LNCAP (cell line): Measurements from ENCODE around the gene NFIX.

Experiments
- TF ChIP-seq, protein P1 (sequence below): fragments of 450-650 bp; IDR thresholded peaks from 2 replicates; pipeline ENCODE4 v1.5.1; 2017; ENCODE audit warnings: mild to moderate bottlenecking

The NFIX gene

DNA sequence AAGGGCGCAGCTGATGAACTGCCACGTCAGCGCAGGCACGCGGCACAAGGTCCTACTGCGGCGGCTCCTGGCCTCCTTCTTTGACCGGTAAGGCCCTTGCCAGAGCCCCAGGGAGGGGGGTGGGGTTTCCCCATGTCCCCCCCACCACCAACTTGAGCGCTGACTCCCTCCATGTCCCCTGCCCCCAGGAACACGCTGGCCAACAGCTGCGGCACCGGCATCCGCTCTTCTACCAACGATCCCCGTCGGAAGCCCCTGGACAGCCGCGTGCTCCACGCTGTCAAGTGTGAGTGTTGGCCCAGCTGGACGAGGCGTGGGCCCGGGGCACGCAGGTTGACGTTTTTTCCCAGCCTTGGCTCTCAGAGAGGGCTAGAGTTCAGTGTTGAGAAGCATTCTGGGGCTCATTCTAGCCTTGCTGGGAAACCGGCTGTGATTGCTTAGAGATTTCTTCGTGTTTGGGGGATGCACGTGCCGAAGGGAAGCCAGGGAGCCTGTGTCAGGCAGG, 142.1 kb downstream of the NFIX start:
- TF ChIP-seq, protein P1, sequence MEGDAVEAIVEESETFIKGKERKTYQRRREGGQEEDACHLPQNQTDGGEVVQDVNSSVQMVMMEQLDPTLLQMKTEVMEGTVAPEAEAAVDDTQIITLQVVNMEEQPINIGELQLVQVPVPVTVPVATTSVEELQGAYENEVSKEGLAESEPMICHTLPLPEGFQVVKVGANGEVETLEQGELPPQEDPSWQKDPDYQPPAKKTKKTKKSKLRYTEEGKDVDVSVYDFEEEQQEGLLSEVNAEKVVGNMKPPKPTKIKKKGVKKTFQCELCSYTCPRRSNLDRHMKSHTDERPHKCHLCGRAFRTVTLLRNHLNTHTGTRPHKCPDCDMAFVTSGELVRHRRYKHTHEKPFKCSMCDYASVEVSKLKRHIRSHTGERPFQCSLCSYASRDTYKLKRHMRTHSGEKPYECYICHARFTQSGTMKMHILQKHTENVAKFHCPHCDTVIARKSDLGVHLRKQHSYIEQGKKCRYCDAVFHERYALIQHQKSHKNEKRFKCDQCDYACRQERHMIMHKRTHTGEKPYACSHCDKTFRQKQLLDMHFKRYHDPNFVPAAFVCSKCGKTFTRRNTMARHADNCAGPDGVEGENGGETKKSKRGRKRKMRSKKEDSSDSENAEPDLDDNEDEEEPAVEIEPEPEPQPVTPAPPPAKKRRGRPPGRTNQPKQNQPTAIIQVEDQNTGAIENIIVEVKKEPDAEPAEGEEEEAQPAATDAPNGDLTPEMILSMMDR = no peak

DNA sequence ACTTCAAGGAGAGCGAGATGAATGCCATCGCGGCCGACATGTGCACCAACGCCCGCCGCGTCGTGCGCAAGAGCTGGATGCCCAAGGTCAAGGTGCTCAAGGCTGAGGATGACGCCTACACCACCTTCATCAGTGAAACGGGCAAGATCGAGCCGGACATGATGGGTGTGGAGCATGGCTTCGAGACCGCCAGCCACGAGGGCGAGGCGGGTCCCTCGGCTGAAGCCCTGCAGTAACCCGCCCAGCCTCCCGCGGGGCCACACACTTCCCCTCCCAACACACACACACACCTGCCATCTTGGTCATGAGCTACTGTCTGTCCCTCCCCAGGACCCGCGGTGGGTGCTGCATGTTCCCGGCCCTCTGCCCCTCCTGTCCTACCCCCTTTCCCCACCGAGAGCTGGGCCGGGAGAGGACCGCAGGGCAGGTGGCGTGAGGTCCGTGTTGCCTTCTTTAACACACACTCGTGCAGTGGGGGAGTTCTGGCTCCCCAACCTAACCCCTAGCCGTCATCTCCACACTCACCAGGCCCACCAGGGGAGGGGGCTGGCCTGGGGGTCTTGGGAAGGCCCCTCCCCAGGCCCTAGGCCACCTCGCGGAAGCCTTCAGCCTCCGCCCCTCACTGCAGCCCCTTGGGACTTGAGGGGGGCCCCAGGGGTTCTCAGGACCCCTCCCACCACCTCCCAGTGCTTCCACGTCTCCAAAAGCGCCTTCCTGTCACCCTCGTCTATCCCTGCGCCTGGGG, 143.1 kb downstream of the NFIX start:
- TF ChIP-seq, protein P1 = no peak

DNA sequence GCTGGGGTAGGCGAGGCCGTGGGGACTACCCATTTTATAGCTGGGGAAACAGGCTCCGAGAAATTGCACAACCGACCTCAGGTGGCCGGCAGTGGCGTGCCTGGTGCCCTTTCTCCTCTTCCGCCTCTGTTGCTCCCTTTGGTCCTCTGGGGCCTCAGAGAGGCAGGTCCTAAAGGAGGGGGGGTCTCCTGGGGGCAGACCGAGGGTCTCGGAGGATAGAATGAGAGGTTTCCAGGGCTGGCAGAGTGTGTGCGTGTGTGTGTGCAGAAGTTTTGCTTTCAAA, 143.6 kb downstream of the NFIX start:
- TF ChIP-seq, protein P1 = no peak

DNA sequence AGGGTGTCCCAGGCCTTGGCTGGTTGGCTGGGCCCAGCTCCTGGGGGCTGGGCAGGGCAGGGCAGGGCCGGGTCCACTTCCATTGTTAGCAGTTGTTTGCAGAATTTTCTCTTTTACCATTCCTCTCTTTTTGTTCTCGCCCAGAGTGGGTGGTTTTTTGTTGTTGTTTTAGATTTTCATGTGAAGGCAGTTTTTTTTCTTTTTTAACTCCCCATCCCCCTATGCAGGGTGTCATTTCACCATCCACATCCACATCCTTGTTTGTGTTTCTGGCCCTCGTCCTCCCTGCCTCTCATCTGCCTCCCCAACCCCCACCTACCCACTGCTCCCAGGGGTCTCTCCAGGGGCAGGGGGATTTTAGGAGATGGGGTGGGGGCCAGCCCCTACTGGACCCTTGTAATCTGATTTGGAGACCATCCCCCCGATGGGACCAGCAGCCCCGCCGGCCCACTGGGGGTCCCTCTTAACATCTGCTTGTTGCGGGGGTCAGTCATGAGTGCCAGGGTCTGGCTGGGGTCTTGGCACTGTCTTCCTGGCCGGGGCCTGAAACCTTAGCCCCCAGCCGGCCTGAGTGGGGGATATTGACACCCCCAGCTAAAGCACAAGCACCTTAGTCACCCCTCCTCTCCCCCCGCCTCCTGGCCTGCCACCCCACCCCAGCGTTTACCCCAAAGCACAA, 144.5 kb downstream of the NFIX start:
- TF ChIP-seq, protein P1 = no peak

DNA sequence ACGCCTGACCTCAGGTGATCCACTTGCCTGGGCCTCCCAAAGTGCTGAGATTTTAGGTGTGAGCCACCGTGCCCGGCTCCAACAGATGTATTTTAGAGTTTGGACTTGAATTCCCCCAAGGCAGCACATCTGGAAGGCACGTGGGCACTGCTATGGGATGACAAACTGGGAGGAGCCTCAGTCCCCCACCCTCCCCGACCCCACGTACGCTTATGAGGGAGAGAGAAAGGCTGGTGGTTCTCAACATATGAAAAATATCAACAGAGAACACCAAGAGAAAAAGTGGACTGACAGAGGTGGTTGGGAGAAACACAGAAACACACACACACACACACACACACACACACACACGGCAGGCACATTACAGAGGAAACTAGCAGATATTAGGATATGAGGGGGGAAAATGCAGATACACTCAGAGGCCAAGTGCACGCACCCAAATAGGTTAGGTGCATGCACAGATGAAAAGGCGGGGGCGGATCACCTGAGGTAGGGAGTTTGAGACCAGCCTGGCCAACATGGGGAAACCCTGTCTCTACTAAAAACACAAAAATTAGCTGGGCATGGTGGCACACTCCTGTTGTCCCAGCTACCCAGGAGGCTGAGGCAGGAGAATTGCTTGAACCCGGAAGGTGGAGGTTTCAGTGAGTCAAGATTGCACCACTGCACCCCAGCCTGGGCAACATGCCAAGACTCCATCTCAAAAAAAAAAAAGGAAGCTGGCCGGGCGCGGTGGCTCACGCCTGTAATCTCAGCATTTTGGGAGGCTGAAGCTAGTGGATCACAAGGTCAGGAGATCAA, 151.7 kb downstream of the NFIX start:
- TF ChIP-seq, protein P1 = no peak
